ENCODE results near the gene BARX1.

BARX1 gene

GRCh38 chr9:93992830-93993229, 37.7 kb upstream of the BARX1 start:
- DNase-seq (ENCODE audit: low spot score): no peak
- TF ChIP-seq CTCF (IDR thresholded peaks at IDR 0.05; ENCODE audit: extremely low read depth, missing control alignments): no peak

GRCh38 chr9:93990448-93990847, 35.3 kb upstream of the BARX1 start:
- no peak for DNase-seq (ENCODE audit: low spot score)
- TF ChIP-seq CTCF (IDR thresholded peaks at IDR 0.05; ENCODE audit: extremely low read depth, missing control alignments): no peak

- no peak for TF ChIP-seq CTCF (IDR thresholded peaks at IDR 0.05; ENCODE audit: extremely low read depth, missing control alignments)
- no peak for DNase-seq (ENCODE audit: low spot score)
Observed at GRCh38 chr9:93988056-93988455, 32.9 kb upstream of the BARX1 start.

GRCh38 chr9:93984860-93985259, 29.7 kb upstream of the BARX1 start:
- no peak for DNase-seq (ENCODE audit: low spot score)
- no peak for TF ChIP-seq CTCF (IDR thresholded peaks at IDR 0.05; ENCODE audit: extremely low read depth, missing control alignments)

GRCh38 chr9:93983875-93984274, 28.7 kb upstream of the BARX1 start:
- TF ChIP-seq CTCF (IDR thresholded peaks at IDR 0.05; ENCODE audit: extremely low read depth, missing control alignments): no peak
- no peak for DNase-seq (ENCODE audit: low spot score)

- no peak for TF ChIP-seq CTCF (IDR thresholded peaks at IDR 0.05; ENCODE audit: extremely low read depth, missing control alignments)
- DNase-seq (ENCODE audit: low spot score): no peak
Observed at GRCh38 chr9:93979721-93980120, 24.6 kb upstream of the BARX1 start.

- no peak for TF ChIP-seq CTCF (IDR thresholded peaks at IDR 0.05; ENCODE audit: extremely low read depth, missing control alignments)
- no peak for DNase-seq (ENCODE audit: low spot score)
Observed at GRCh38 chr9:93978551-93978950, 23.4 kb upstream of the BARX1 start.
